WTC11 (cell line): ENCODE measurements around the gene TNFRSF11A. TPM values are rescaled to one million over a fixed set of nuclear protein-coding genes. Genes with fewer than 3 reads are reported as not detected.

ENCODE experiments used
- ATAC-seq: fragments of 200-7000 bp; cut with Tn5 transposase; 2 replicates; pipeline ENCODE4 v1.10.0; 2021; ENCODE audit warnings: mild to moderate bottlenecking, moderate library complexity
- CTCF ChIA-PET: fragments of 300-600 bp; sonication (Branson Sonifier 250); formaldehyde crosslinking; loops from one replicate; lab custom pipeline; 2021; ENCODE audit warnings: antibody characterized with exemption; lab: Charles Lee
- POLR2A ChIA-PET: fragments of 350-600 bp; sonication (Branson Sonifier 250); formaldehyde crosslinking; loops from one replicate; lab custom pipeline; 2021; ENCODE audit warnings: antibody characterized with exemption; lab: Charles Lee
- DNase-seq: peaks from one replicate; pipeline ENCODE4 v3.0.0; 2021; ENCODE audit warnings: low spot score
- H3K27ac Mint-ChIP-seq: 2 replicates; pipeline ENCODE4 v1.8.0; 2021; ENCODE audit warnings: mixed read lengths
- H3K27me3 Mint-ChIP-seq: 2 replicates; pipeline ENCODE4 v1.8.0; 2021; ENCODE audit warnings: low read depth, mild to moderate bottlenecking, moderate library complexity, mixed read lengths
- H3K36me3 Mint-ChIP-seq: 2 replicates; pipeline ENCODE4 v1.8.0; 2021; ENCODE audit warnings: mixed read lengths
- H3K4me1 Mint-ChIP-seq: 2 replicates; pipeline ENCODE4 v1.8.0; 2022; ENCODE audit warnings: mixed read lengths
- H3K4me3 Mint-ChIP-seq: 2 replicates; pipeline ENCODE4 v1.8.0; 2021; ENCODE audit warnings: mild to moderate bottlenecking, moderate library complexity, mixed read lengths
- H3K9me3 Mint-ChIP-seq: 2 replicates; pipeline ENCODE4 v1.8.0; 2021; ENCODE audit warnings: mixed read lengths
- AR ChIP-seq: fragments of 250-450 bp; sonication (Bioruptor Pico); IDR thresholded peaks from 2 replicates; pipeline ENCODE4 v1.9.0; 2021; ENCODE audit warnings: mild to moderate bottlenecking
- ATF1 ChIP-seq: sonication (generic); formaldehyde crosslinking; IDR thresholded peaks from 2 replicates; pipeline ENCODE4 v1.8.1; 2023; ENCODE audit warnings: mild to moderate bottlenecking, moderate library complexity, missing genetic modification reagents
- ATF6 ChIP-seq: sonication (generic); formaldehyde crosslinking; IDR thresholded peaks from 2 replicates; pipeline ENCODE4 v1.8.1; 2023; ENCODE audit warnings: mild to moderate bottlenecking, missing genetic modification reagents
- CDX4 ChIP-seq: fragments of 250-450 bp; sonication (Bioruptor Pico); IDR thresholded peaks from 2 replicates; pipeline ENCODE4 v1.9.0; 2021; ENCODE audit warnings: moderate library complexity, mild to moderate bottlenecking, inconsistent platforms, borderline replicate concordance
- GTF2I ChIP-seq: fragments of 250-450 bp; sonication (Bioruptor Pico); conservative IDR thresholded peaks from 2 replicates; pipeline ENCODE4 v1.4.0; 2021; ENCODE audit warnings: mild to moderate bottlenecking
- IRF1 ChIP-seq: sonication (generic); formaldehyde crosslinking; IDR thresholded peaks from 2 replicates; pipeline ENCODE4 v1.8.0; 2023; ENCODE audit warnings: missing genetic modification reagents
- IRF2 ChIP-seq: sonication (generic); formaldehyde crosslinking; IDR thresholded peaks from 2 replicates; pipeline ENCODE4 v1.8.0; 2022; ENCODE audit warnings: low read depth, missing genetic modification reagents, borderline replicate concordance
- KAT7 ChIP-seq: sonication (generic); formaldehyde crosslinking; IDR thresholded peaks from 2 replicates; pipeline ENCODE4 v1.8.1; 2023; ENCODE audit warnings: missing genetic modification reagents, mild to moderate bottlenecking, borderline replicate concordance
- MYBL2 ChIP-seq: sonication (generic); formaldehyde crosslinking; IDR thresholded peaks from 2 replicates; pipeline ENCODE4 v1.8.1; 2023; ENCODE audit warnings: mild to moderate bottlenecking, moderate library complexity, missing genetic modification reagents
- PRDM15 ChIP-seq: sonication (generic); formaldehyde crosslinking; IDR thresholded peaks from 2 replicates; pipeline ENCODE4 v1.8.0; 2022; ENCODE audit warnings: missing genetic modification reagents
- SMAD4 ChIP-seq: sonication (generic); formaldehyde crosslinking; IDR thresholded peaks from 2 replicates; pipeline ENCODE4 v1.8.0; 2022; ENCODE audit warnings: mild to moderate bottlenecking, missing genetic modification reagents
- ZNF532 ChIP-seq: fragments of 250-450 bp; sonication (Bioruptor Pico); IDR thresholded peaks from 2 replicates; pipeline ENCODE4 v1.9.0; 2021; ENCODE audit warnings: mild to moderate bottlenecking, borderline replicate concordance
- total RNA-seq: library from RNA; stranded (reverse); gene quantifications from 3 replicates; pipeline ENCODE4 v1.2.3, GENCODE V29; 2021

The TNFRSF11A gene
- total RNA-seq, 1 experiment from 2014 or later: 4.9 TPM

GRCh38 chr18:62432176-62432575, 107.1 kb downstream of the TNFRSF11A start:
- peaks cover 23% of the 10 kb centered on the region for H3K9me3 Mint-ChIP-seq
- POLR2A ChIA-PET: no interaction called here
- DNase-seq: no peak
- no peak for TF ChIP-seq IRF2 (CRISPR knock-in tag)
- TF ChIP-seq AR (CRISPR knock-in tag): no peak
- no peak for TF ChIP-seq MYBL2
- TF ChIP-seq IRF1 (CRISPR knock-in tag): no peak
- H3K36me3 Mint-ChIP-seq: peaks cover 7% of the 10 kb centered on the region
- H3K4me3 Mint-ChIP-seq: no peak overlapping the region
- no peaks in the 10 kb centered on the region; the same call in 1 of the 2 replicates for H3K27me3 Mint-ChIP-seq
- H3K27ac Mint-ChIP-seq: no peak overlapping the region
- CTCF ChIA-PET: no interaction called here
- no peak for ATAC-seq
- no peaks in the 10 kb centered on the region; the same call in 1 of the 2 replicates for H3K4me1 Mint-ChIP-seq

GRCh38 chr18:62434798-62435197, 109.7 kb downstream of the TNFRSF11A start:
- peaks cover 8% of the 10 kb centered on the region for H3K9me3 Mint-ChIP-seq
- H3K36me3 Mint-ChIP-seq: peaks cover under 1% of the 10 kb centered on the region; the same call in 1 of the 2 replicates
- ChIA-PET POLR2A (no interaction called here), CTCF (interaction anchor here (2.4 kb wide), 1 partner anchor 9 kb away, joined by 11 read pairs; no protein-coding TSS in a partner anchor)
- no peak overlapping the region for H3K27ac Mint-ChIP-seq
- ATAC-seq (no peak), DNase-seq (no peak)
- no peak for TF ChIP-seq GTF2I (CRISPR knock-in tag)
- no peak for TF ChIP-seq ATF1
- no peak for TF ChIP-seq MYBL2
- TF ChIP-seq ZNF532 (CRISPR knock-in tag): no peak
- H3K27me3 Mint-ChIP-seq: no peaks in the 10 kb centered on the region
- no peak overlapping the region for H3K4me3 Mint-ChIP-seq
- H3K4me1 Mint-ChIP-seq: peaks cover 10% of the 10 kb centered on the region

GRCh38 chr18:62435435-62436031, 110.4 kb downstream of the TNFRSF11A start:
- Mint-ChIP-seq H3K27ac (no peak overlapping the region), H3K36me3 (no peaks in the 10 kb centered on the region), H3K27me3 (no peaks in the 10 kb centered on the region), H3K9me3 (peaks cover 7% of the 10 kb centered on the region; the same call in 1 of the 2 replicates), H3K4me3 (no peak overlapping the region), H3K4me1 (peaks cover 10% of the 10 kb centered on the region)
- no peak for DNase-seq
- POLR2A ChIA-PET: no interaction called here
- CTCF ChIA-PET: interaction anchor here (2.4 kb wide), 1 partner anchor 10 kb away, joined by 11 read pairs; no protein-coding TSS in a partner anchor
- no peak for ATAC-seq
- TF ChIP-seq CDX4 (no peak), IRF2 (CRISPR knock-in tag) (no peak), SMAD4 (no peak), KAT7 (CRISPR knock-in tag) (no peak), ATF6 (CRISPR knock-in tag) (no peak), PRDM15 (no peak), AR (CRISPR knock-in tag) (no peak)
